GM19468 (cell line): ENCODE measurements around the gene SENP1.

Experiments used
- ATAC-seq: cut with Tn5 transposase; IDR thresholded peaks from one replicate; pipeline ENCODE4 v1.9.1; 2021; ENCODE audit warnings: mild to moderate bottlenecking, moderate library complexity, moderate number of reproducible peaks; ENCODE audit not compliant: unreplicated experiment; ENCODE audit errors: extremely low read depth

SENP1 gene

GRCh38 chr12:48024735-48025134 is 81.1 kb downstream of the SENP1 start:
- no peak for ATAC-seq

DNA sequence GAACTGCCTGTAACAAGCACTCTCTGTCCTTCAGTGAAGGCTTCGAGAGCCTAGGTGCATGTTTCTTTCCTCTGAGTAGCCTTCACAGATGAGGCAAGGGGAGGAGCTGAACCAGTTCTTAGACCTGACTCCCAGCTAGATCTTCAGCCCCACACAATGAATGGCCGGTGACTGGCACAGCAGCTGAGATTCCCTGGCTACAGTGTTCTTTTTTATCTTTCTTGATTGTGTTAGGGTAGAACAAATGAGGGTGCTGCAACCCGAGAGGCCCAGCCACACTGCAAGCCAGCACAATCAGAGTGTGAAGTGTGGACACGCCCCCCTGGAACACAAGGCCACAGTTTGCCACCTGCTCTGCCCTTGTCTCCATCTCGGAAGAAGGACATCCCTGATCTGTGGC is 82.5 kb downstream of the SENP1 start:
- no peak for ATAC-seq

DNA sequence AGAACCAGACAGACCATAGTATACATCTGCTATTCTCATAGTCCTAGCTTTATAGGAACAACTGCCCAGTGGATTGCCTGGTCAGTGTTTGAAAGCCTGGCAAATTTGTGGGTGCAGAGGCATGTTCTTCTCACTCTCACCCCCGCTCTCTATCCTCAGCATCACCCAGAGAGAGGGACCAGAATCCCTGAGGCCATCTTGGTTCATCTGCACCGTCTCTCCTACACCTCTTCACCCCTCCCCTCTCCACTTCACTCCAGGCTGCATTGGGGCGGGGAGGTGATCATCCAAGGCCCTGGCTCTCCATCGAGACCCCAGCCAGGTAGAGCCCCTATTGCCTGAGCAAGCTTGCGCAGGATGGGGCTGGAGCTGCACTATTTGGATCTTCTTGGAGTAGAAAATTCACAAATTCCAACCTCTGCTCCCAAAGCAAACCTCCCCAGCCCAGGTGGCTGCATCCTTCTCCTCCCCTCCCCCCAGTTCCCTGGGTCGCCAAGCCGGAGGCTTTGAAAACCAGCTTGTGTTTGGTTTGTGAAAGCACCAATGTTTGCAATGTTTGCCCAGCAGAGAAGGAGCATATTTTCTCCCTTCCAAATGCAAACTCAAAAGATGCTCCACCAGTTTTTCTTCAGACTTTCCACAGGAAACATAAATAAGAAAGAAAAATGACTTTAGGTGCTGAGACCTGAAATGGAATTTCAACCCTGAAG is 83.0 kb downstream of the SENP1 start:
- no peak for ATAC-seq

DNA sequence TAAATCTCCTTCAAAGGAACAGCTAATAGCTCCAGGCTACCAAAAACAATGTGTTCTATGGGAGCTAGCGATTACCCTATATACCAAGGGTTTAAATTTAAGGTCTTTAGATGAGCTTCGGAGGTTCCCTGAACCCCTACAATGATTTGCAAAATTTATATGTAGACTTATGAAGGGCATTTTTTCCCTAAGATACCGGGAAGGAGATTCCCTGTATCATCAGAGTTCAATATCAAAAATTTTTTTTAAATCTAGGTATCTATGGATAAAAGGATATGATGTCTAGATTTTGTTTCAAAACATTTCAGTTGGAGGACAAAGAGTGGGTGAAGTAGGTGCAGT is 83.7 kb downstream of the SENP1 start:
- ATAC-seq = no peak

GRCh38 chr12:48021485-48022179 is 84.2 kb downstream of the SENP1 start:
- no peak for ATAC-seq

GRCh38 chr12:48019639-48020265 is 86.1 kb downstream of the SENP1 start:
- ATAC-seq = no peak

GRCh38 chr12:48018618-48018995 is 87.3 kb downstream of the SENP1 start:
- ATAC-seq = no peak

DNA sequence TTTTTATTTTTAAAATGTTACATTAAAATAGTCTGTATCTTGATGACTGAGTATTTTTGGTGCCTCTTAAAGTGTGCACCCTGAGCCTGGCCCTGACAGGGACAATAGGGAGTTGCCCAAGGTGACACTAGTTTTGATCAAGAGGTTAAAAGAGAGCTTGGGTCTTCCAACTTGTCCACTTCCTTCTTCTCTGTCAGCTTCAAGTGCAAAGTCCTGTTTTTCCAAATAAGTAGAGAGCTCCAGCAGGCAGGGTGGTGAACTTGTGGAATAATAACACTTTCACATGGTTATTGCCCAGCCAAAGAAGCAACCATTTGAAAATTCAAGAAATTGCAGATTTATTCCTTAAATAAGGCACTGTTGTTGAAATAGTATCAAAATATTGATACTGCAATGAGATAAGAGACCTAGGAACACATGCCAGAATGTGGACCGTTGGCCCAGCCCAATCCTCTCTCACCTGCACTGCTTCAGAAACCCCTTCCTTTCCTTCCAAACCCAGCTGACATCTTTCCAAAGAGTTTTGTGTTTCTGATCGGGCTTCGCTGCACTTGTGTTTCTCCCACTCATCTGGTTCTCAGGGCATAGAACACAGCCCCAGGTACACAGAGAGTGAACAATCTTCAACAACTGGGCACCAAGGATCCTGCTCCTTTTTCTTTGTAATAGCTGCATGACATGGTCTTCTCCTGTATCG is 87.8 kb downstream of the SENP1 start:
- ATAC-seq = no peak

- no peak for ATAC-seq
Measured at GRCh38 chr12:48017496-48017895, 88.4 kb downstream of the SENP1 start.

DNA sequence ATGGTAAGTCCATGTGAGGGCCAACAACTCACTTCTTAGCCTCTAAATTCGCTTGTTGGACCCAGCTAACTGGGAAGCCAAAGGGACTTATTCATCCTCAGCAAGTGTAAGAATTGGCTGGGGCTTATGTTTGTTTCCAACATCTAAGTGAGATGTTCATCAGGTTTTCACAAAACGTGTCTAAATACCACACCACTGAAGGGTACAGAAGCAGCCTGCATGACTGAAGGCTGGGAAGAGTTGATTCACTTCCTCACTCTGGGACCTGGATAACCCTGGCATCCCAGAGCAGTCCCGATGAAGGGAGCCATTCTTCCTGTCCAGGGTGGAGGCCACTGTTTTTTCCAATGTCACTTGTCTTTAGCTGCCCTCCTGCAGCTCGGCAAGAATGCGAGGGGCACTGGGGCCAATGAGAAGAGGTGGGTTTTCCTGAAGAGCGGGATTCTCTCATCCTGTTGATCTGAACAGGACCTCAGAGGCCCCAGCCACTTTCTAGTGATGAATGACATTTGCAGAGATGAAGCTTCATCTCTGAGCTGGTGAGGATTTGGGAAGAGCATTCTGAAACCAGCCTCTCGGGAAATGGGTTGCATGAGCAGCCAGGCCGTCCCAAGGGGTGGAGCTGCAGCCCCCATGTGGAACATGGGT is 89.4 kb downstream of the SENP1 start:
- ATAC-seq = no peak

GRCh38 chr12:48015954-48016353 is 89.9 kb downstream of the SENP1 start:
- no peak for ATAC-seq

GRCh38 chr12:48015129-48015528 is 90.8 kb downstream of the SENP1 start:
- ATAC-seq = no peak

- no peak for ATAC-seq
Measured at GRCh38 chr12:48013287-48013686, 92.6 kb downstream of the SENP1 start.

DNA sequence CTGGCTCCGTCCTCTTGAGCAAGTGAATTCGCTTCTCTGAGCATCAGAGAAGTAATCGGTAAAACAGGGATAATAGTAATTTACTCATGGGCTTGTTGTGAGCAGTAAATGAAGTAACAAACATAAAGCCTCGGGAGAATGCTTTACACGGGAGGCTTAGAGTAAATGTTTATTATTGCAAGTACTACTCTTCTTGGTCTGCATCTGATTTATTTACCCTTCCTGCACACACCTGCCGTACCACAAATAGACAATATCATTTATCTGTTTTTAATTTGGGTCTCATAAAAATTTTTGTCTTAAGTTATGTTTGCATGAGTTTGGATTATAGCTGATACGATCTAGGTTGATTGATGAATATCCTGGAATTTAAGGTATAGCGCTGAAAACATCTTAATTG is 93.8 kb downstream of the SENP1 start:
- ATAC-seq = no peak

- ATAC-seq = no peak
Measured at GRCh38 chr12:48010366-48010970, 95.4 kb downstream of the SENP1 start.

- ATAC-seq = no peak
Measured at GRCh38 chr12:48009471-48009870, 96.4 kb downstream of the SENP1 start.

- no peak for ATAC-seq
Measured at GRCh38 chr12:48008950-48009349, 96.9 kb downstream of the SENP1 start.

GRCh38 chr12:48008349-48008748 is 97.5 kb downstream of the SENP1 start:
- ATAC-seq = no peak

DNA sequence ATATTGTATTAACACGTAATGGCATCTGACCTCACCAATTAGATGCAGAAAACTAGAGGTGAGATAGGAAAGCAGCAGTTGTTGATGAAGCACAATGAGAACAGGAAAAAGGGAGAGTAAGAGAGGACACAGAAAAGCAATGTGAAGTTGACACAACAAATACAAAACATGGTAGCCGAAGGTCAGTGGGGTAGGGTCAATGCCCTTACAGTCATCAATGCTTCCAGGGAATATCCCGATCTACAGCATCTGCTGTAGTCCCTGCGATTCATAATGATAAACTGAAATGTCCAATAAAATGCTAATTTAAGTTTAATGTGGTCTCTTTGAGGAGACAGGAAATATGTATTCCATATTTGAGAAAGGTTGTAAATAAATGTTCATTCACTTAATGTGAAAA is 98.7 kb downstream of the SENP1 start:
- ATAC-seq = no peak

DNA sequence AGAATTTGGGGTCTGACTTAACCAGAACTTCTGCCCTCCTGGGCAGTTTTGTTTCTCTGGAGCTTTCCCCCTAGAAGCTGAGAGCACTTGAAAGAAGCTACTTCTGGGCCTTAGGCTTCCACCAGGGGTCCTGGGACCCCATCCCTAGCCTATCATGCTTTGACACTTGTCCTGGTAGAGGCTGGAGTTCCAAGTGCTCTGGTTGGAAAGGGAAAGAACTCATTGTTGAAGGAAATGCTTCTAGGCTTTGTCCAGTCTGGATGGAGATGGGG is 100.2 kb downstream of the SENP1 start:
- no peak for ATAC-seq
